ENCODE results near the gene GPR180. TPM values are rescaled to one million over a fixed set of nuclear protein-coding genes. Genes with fewer than 3 reads are reported as not detected.

Gene GPR180
- total RNA-seq, 4 donors from 2014 or later = 2.6 to 5.3 (median 3.6) TPM

GRCh38 chr13:94612050-94612449 lies 10.4 kb downstream of the GPR180 start:
- intact Hi-C loops (cut with DNase I) = no loop called here
- Histone ChIP-seq H3K9me3 (no peaks in the 10 kb centered on the region), H3K27me3 (no peaks in the 10 kb centered on the region), H3K4me1 (no peaks in the 10 kb centered on the region), H3K27ac (no peak overlapping the region), H3K4me3 (no peak overlapping the region), H3K36me3 (peaks cover 0 to 36% (median 3%) of the 10 kb centered on the region in 3 donors)
- no peak for DNase-seq
- WGBS, 2 donors = 82 to 86% methylated on average over 4 of the region's 4 CpGs
- TF ChIP-seq POLR2A (IDR thresholded peaks at IDR 0.05) (no peak), CTCF (IDR thresholded peaks at IDR 0.05) (no peak)

- TF ChIP-seq CTCF (IDR thresholded peaks at IDR 0.05) (no peak), POLR2A (IDR thresholded peaks at IDR 0.05) (no peak)
- Histone ChIP-seq H3K4me1 (no peaks in the 10 kb centered on the region), H3K4me3 (no peak overlapping the region), H3K27ac (no peak overlapping the region), H3K27me3 (no peaks in the 10 kb centered on the region), H3K36me3 (peaks cover 0 to 29% (median 3%) of the 10 kb centered on the region in 3 donors), H3K9me3 (no peaks in the 10 kb centered on the region)
- DNase-seq = no peak
- intact Hi-C loops (cut with DNase I) = no loop called here
Observed at GRCh38 chr13:94613051-94613450, 11.4 kb downstream of the GPR180 start.

- H3K36me3 ChIP-seq = peaks cover 0 to 17% (median 3%) of the 10 kb centered on the region in 3 donors
- WGBS, 2 donors = 49 to 63% methylated on average over 4 of the region's 4 CpGs
- H3K4me3 ChIP-seq = no peak overlapping the region
- intact Hi-C loops (cut with DNase I) = loop anchor here (5.0 kb wide), 1 partner anchor 180 kb away; no protein-coding TSS in a partner anchor
- H3K27ac ChIP-seq = no peak overlapping the region
- no peaks in the 10 kb centered on the region for H3K9me3 ChIP-seq
- TF ChIP-seq POLR2A (IDR thresholded peaks at IDR 0.05) (no peak), CTCF (IDR thresholded peaks at IDR 0.05) (peak in 5 of 6 experiments; percentile 46 to 66 (median 52))
- no peaks in the 10 kb centered on the region for H3K4me1 ChIP-seq
- H3K27me3 ChIP-seq = no peaks in the 10 kb centered on the region
- no peak for DNase-seq
Observed at GRCh38 chr13:94617389-94618000, 15.8 kb downstream of the GPR180 start.

GRCh38 chr13:94620286-94620896 lies 18.7 kb downstream of the GPR180 start:
- WGBS, 2 donors = 81 to 82% methylated on average over 2 of the region's 2 CpGs
- H3K4me3 ChIP-seq = no peak overlapping the region
- peaks cover 0 to 35% (median 0%) of the 10 kb centered on the region in 3 donors for H3K36me3 ChIP-seq
- no peaks in the 10 kb centered on the region for H3K9me3 ChIP-seq
- H3K4me1 ChIP-seq = no peaks in the 10 kb centered on the region
- H3K27ac ChIP-seq = no peak overlapping the region
- intact Hi-C loops (cut with DNase I) = no loop called here
- H3K27me3 ChIP-seq = no peaks in the 10 kb centered on the region
- TF ChIP-seq CTCF (IDR thresholded peaks at IDR 0.05) = peak in 5 of 6 experiments; percentile 55 to 79 (median 59)
- TF ChIP-seq POLR2A (IDR thresholded peaks at IDR 0.05) = no peak
- no peak for DNase-seq

GRCh38 chr13:94622344-94622743 lies 20.7 kb downstream of the GPR180 start:
- intact Hi-C loops (cut with DNase I) = no loop called here
- Histone ChIP-seq H3K27me3 (no peaks in the 10 kb centered on the region), H3K9me3 (no peaks in the 10 kb centered on the region), H3K27ac (no peak overlapping the region), H3K36me3 (peaks cover 0 to 48% (median 0%) of the 10 kb centered on the region in 3 donors), H3K4me3 (no peak overlapping the region), H3K4me1 (no peaks in the 10 kb centered on the region)
- no peak for DNase-seq
- 74 to 90% methylated on average over 2 of the region's 2 CpGs for WGBS, 2 donors
- no peak for TF ChIP-seq POLR2A (IDR thresholded peaks at IDR 0.05)
- TF ChIP-seq CTCF (IDR thresholded peaks at IDR 0.05) = no peak
